Measurements from ENCODE around the gene HCRT.

DNA sequence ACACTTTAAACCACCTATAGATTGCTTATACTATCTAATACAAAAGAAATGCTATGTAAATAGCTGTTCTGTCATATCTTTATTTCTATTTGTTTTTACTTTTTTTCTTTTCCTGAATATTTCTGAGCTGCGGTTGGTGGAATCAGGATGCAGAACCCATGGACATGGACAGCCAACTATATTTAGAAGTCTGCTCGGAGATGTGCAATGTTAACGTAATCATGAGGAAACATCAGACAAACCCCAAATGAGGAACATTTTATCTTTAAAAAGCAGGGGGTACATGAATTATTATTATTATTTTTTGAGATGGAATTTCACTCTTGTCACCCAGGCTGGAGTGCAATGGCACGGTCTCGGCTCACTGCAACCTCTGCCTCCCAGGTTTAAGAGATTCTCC is 40.4 kb upstream of the HCRT start:
- TF ChIP-seq, protein P1, sequence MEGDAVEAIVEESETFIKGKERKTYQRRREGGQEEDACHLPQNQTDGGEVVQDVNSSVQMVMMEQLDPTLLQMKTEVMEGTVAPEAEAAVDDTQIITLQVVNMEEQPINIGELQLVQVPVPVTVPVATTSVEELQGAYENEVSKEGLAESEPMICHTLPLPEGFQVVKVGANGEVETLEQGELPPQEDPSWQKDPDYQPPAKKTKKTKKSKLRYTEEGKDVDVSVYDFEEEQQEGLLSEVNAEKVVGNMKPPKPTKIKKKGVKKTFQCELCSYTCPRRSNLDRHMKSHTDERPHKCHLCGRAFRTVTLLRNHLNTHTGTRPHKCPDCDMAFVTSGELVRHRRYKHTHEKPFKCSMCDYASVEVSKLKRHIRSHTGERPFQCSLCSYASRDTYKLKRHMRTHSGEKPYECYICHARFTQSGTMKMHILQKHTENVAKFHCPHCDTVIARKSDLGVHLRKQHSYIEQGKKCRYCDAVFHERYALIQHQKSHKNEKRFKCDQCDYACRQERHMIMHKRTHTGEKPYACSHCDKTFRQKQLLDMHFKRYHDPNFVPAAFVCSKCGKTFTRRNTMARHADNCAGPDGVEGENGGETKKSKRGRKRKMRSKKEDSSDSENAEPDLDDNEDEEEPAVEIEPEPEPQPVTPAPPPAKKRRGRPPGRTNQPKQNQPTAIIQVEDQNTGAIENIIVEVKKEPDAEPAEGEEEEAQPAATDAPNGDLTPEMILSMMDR (conservative IDR thresholded peaks at IDR 0.05; ENCODE audit: low read length) = no peak
- TF ChIP-seq EZH2phosphoT487 (IDR thresholded peaks at IDR 0.05; ENCODE audit: borderline replicate concordance, low read depth, low read length) = no peak

Measured in OCI-LY7 (cell line).